Vagina (tissue), 2 donors: ENCODE data around the gene CTNND2. TPM values are rescaled to one million over a fixed set of nuclear protein-coding genes. Genes with fewer than 3 reads are reported as not detected.
A peak's percentile ranks its signal among the peaks of the same experiment; 100 is the strongest.

Source experiments
- DNase-seq, 2 donors: peaks; one replicate each; pipeline ENCODE4 v3.0.0-alpha.2; 2017; ENCODE audit errors: extremely low spot score in 2 of 2
- H3K27ac ChIP-seq: fragments of 200-600 bp; sonication (generic); one replicate; pipeline ENCODE4 v1.5.1; 2019
- H3K27me3 ChIP-seq: fragments of 200-600 bp; sonication (generic); one replicate; pipeline ENCODE4 v1.5.1; 2019
- H3K36me3 ChIP-seq, 2 donors: fragments of 200-600 bp; sonication (generic); one replicate each; pipeline ENCODE4 v1.5.1; 2017 to 2019
- H3K4me1 ChIP-seq: fragments of 200-600 bp; sonication (generic); one replicate; pipeline ENCODE4 v1.5.1; 2019
- H3K4me3 ChIP-seq, 2 donors: fragments of 200-600 bp; sonication (generic); 1 replicate in 1 of 2; 2 replicates in 1 of 2; pipeline ENCODE4 v1.5.1; 2016 to 2019
- H3K9me3 ChIP-seq: fragments of 200-600 bp; sonication (generic); one replicate; pipeline ENCODE4 v1.5.1; 2019
- CTCF ChIP-seq, 3 experiments: fragments of 450-650 bp in 2 of 3; fragments of 200-600 bp in 1 of 3; sonication (generic) in 1 of 3; IDR thresholded peaks; one replicate each; pipeline ENCODE4 v1.5.1; 2017 to 2019; ENCODE audit warnings: antibody characterized with exemption in 3 of 3, mild to moderate bottlenecking in 2 of 3, moderate library complexity in 2 of 3
- POLR2A ChIP-seq, 2 donors: fragments of 450-650 bp; IDR thresholded peaks; one replicate each; pipeline ENCODE4 v1.6.1; 2017; ENCODE audit warnings: antibody characterized with exemption in 2 of 2, mild to moderate bottlenecking in 2 of 2, moderate library complexity in 2 of 2
- POLR2AphosphoS5 ChIP-seq, 2 donors: sonication (generic); formaldehyde crosslinking; IDR thresholded peaks; one replicate each; pipeline ENCODE4 v1.9.0; 2017; ENCODE audit warnings: antibody characterized with exemption in 2 of 2, mild to moderate bottlenecking in 2 of 2, low read depth in 1 of 2; ENCODE audit not compliant: insufficient read depth in 1 of 2
- intact Hi-C: fragments of 100-400 bp; cut with DNase I; formaldehyde crosslinking; loops from one replicate; pipeline ENCODE4 v1.15.1; 2023
- total RNA-seq: library from RNA; depleted of rRNA; stranded (reverse); fragments of >200 nt; gene quantifications from one replicate; pipeline ENCODE4 v1.2.3, GENCODE V29; 2016

Gene CTNND2
- total RNA-seq, 1 donor from 2014 or later = 1.7 TPM

GRCh38 chr5:10949856-10950630 is 954.2 kb downstream of the CTNND2 start:
- Histone ChIP-seq H3K9me3 (no peaks in the 10 kb centered on the region), H3K27me3 (no peaks in the 10 kb centered on the region), H3K4me1 (no peaks in the 10 kb centered on the region), H3K27ac (no peak overlapping the region), H3K4me3 (no peak overlapping the region), H3K36me3 (no peaks in the 10 kb centered on the region)
- TF ChIP-seq CTCF (IDR thresholded peaks at IDR 0.05) (no peak), POLR2AphosphoS5 (IDR thresholded peaks at IDR 0.05; ENCODE audit: insufficient read depth in 1 of 2, low read depth in 1 of 2) (no peak), POLR2A (IDR thresholded peaks at IDR 0.05) (no peak)
- intact Hi-C loops = no loop called here
- peak in 1 of 2 donors; percentile 40 for DNase-seq

- Histone ChIP-seq H3K4me3 (no peak overlapping the region), H3K27ac (no peak overlapping the region), H3K4me1 (no peaks in the 10 kb centered on the region), H3K9me3 (no peaks in the 10 kb centered on the region), H3K36me3 (no peaks in the 10 kb centered on the region), H3K27me3 (no peaks in the 10 kb centered on the region)
- intact Hi-C loops = no loop called here
- peak in 1 of 2 donors; percentile 27 for DNase-seq
- no peak for TF ChIP-seq POLR2A (IDR thresholded peaks at IDR 0.05)
- TF ChIP-seq POLR2AphosphoS5 (IDR thresholded peaks at IDR 0.05; ENCODE audit: insufficient read depth in 1 of 2, low read depth in 1 of 2) = no peak
- TF ChIP-seq CTCF (IDR thresholded peaks at IDR 0.05) = no peak
These were observed 958.2 kb downstream of the CTNND2 start for GRCh38 chr5:10946050-10946449.

GRCh38 chr5:10941900-10942299 is 962.3 kb downstream of the CTNND2 start:
- intact Hi-C loops = no loop called here
- DNase-seq = no peak
- TF ChIP-seq CTCF (IDR thresholded peaks at IDR 0.05) (no peak), POLR2A (IDR thresholded peaks at IDR 0.05) (no peak), POLR2AphosphoS5 (IDR thresholded peaks at IDR 0.05; ENCODE audit: insufficient read depth in 1 of 2, low read depth in 1 of 2) (no peak)
- Histone ChIP-seq H3K9me3 (no peaks in the 10 kb centered on the region), H3K4me1 (no peaks in the 10 kb centered on the region), H3K27ac (no peak overlapping the region), H3K27me3 (no peaks in the 10 kb centered on the region), H3K4me3 (no peak overlapping the region), H3K36me3 (no peaks in the 10 kb centered on the region)

GRCh38 chr5:10936081-10936855 is 968.0 kb downstream of the CTNND2 start:
- H3K27ac ChIP-seq = no peak overlapping the region
- DNase-seq = no peak
- H3K9me3 ChIP-seq = no peaks in the 10 kb centered on the region
- TF ChIP-seq POLR2A (IDR thresholded peaks at IDR 0.05) = no peak
- no peak for TF ChIP-seq CTCF (IDR thresholded peaks at IDR 0.05)
- no peak for TF ChIP-seq POLR2AphosphoS5 (IDR thresholded peaks at IDR 0.05; ENCODE audit: insufficient read depth in 1 of 2, low read depth in 1 of 2)
- intact Hi-C loops = no loop called here
- H3K4me1 ChIP-seq = no peaks in the 10 kb centered on the region
- no peaks in the 10 kb centered on the region for H3K36me3 ChIP-seq
- H3K27me3 ChIP-seq = no peaks in the 10 kb centered on the region
- no peak overlapping the region for H3K4me3 ChIP-seq

GRCh38 chr5:10935536-10935935 is 968.7 kb downstream of the CTNND2 start:
- intact Hi-C loops = no loop called here
- Histone ChIP-seq H3K27ac (no peak overlapping the region), H3K4me3 (no peak overlapping the region), H3K36me3 (no peaks in the 10 kb centered on the region), H3K9me3 (no peaks in the 10 kb centered on the region), H3K27me3 (no peaks in the 10 kb centered on the region), H3K4me1 (no peaks in the 10 kb centered on the region)
- no peak for TF ChIP-seq CTCF (IDR thresholded peaks at IDR 0.05)
- no peak for TF ChIP-seq POLR2A (IDR thresholded peaks at IDR 0.05)
- TF ChIP-seq POLR2AphosphoS5 (IDR thresholded peaks at IDR 0.05; ENCODE audit: insufficient read depth in 1 of 2, low read depth in 1 of 2) = no peak
- DNase-seq = no peak
